Measurements from ENCODE around the gene UST.

DNA sequence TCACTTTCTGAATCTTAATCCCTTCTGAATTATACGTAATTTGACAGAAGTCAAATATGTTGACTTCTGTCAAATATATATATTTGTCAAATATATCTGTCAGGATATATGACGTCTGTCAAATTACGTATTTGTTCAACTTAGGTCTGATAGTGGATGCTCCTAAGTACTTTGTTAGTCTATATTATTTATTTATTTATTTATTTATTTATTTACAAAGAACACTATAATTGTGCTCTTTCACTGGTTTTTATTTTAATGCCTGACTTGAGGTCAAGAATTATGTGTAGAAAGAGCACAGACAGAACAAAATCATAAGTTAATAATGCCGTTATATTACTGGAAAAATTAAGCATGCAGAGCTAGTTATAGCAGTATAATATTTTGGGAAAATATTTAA lies 81.2 kb downstream of the UST start:
- TF ChIP-seq, protein P1, sequence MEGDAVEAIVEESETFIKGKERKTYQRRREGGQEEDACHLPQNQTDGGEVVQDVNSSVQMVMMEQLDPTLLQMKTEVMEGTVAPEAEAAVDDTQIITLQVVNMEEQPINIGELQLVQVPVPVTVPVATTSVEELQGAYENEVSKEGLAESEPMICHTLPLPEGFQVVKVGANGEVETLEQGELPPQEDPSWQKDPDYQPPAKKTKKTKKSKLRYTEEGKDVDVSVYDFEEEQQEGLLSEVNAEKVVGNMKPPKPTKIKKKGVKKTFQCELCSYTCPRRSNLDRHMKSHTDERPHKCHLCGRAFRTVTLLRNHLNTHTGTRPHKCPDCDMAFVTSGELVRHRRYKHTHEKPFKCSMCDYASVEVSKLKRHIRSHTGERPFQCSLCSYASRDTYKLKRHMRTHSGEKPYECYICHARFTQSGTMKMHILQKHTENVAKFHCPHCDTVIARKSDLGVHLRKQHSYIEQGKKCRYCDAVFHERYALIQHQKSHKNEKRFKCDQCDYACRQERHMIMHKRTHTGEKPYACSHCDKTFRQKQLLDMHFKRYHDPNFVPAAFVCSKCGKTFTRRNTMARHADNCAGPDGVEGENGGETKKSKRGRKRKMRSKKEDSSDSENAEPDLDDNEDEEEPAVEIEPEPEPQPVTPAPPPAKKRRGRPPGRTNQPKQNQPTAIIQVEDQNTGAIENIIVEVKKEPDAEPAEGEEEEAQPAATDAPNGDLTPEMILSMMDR (IDR thresholded peaks at IDR 0.05) = no peak
- TF ChIP-seq POLR2A (IDR thresholded peaks at IDR 0.05) = no peak
